H54 (cell line): ENCODE measurements around the gene KRTAP10-4.
"Not testable (repeated sequence)": the region's sequence is repeated elsewhere in the genome, so short reads cannot be mapped to it uniquely, and the experiment has no call there.

Source experiments
- DNase-seq: peaks from one replicate; pipeline ENCODE4 v3.0.0; 2011; ENCODE audit warnings: low spot score, mixed read lengths; ENCODE audit not compliant: insufficient read length
- FAIRE-seq: peaks from 3 replicates; lab custom pipeline; 2011; peaks lifted over from hg19 to GRCh38; lab: Jason Lieb, UNC
- POLR2A ChIP-seq: IDR thresholded peaks from 2 replicates; pipeline ENCODE4 v1.6.1; 2011; ENCODE audit warnings: low read depth, mild to moderate bottlenecking, low read length

KRTAP10-4 gene

GRCh38 chr21:44589094-44589493 is 15.6 kb downstream of the KRTAP10-4 start:
- no peak for DNase-seq
- TF ChIP-seq POLR2A, result no peak
- FAIRE-seq, result no peak

GRCh38 chr21:44589586-44590305 is 16.2 kb downstream of the KRTAP10-4 start:
- TF ChIP-seq POLR2A, result no peak
- FAIRE-seq (no peak), DNase-seq (no peak)

- no peak for TF ChIP-seq POLR2A
- no peak for DNase-seq
- no peak for FAIRE-seq
These were observed 16.8 kb downstream of the KRTAP10-4 start for GRCh38 chr21:44590311-44590721.

GRCh38 chr21:44590897-44591800 is 17.6 kb downstream of the KRTAP10-4 start:
- DNase-seq, FAIRE-seq: not testable (repeated sequence)

GRCh38 chr21:44591801-44592130 is 18.2 kb downstream of the KRTAP10-4 start:
- DNase-seq, FAIRE-seq: not testable (repeated sequence)

GRCh38 chr21:44592446-44593311 is 19.1 kb downstream of the KRTAP10-4 start, which contains the start of gene KRTAP10-6:
TSS of gene KRTAP10-6 (minus strand) at chr21:44592505. CDS start at chr21:44592484, 21 bp downstream.
- no peak for FAIRE-seq
- no peak for TF ChIP-seq POLR2A
- no peak for DNase-seq

GRCh38 chr21:44593598-44594405 is 20.3 kb downstream of the KRTAP10-4 start:
- TF ChIP-seq POLR2A, result no peak
- no peak for DNase-seq
- no peak for FAIRE-seq

GRCh38 chr21:44594406-44594916 is 20.9 kb downstream of the KRTAP10-4 start:
- FAIRE-seq (no peak), DNase-seq (no peak)
- TF ChIP-seq POLR2A, result no peak

GRCh38 chr21:44595524-44595923 is 22.0 kb downstream of the KRTAP10-4 start:
- no peak for FAIRE-seq
- DNase-seq, result no peak
- TF ChIP-seq POLR2A, result no peak

- no peak for DNase-seq
- no peak for FAIRE-seq
- TF ChIP-seq POLR2A, result no peak
These were observed 22.7 kb downstream of the KRTAP10-4 start for GRCh38 chr21:44596068-44596725.

- no peak for TF ChIP-seq POLR2A
- DNase-seq (no peak), FAIRE-seq (no peak)
These were observed 24.5 kb downstream of the KRTAP10-4 start for GRCh38 chr21:44598061-44598460.
